GM23338 (cell line): Measurements from ENCODE around the gene PCTP. TPM values are rescaled to one million over a fixed set of nuclear protein-coding genes. Genes with fewer than 3 reads are reported as not detected.

ENCODE experiments used
- ATAC-seq: fragments of 200-7000 bp; cut with Tn5 transposase; 3 replicates; pipeline ENCODE4 v1.9.1; 2020
- DNase-seq: peaks from one replicate; pipeline ENCODE4 v3.0.0-alpha.2; 2015; ENCODE audit warnings: low spot score
- H2AFZ ChIP-seq: fragments of 200-600 bp; sonication (generic); 2 replicates; pipeline ENCODE4 v1.8.0; 2016; ENCODE audit warnings: antibody characterized with exemption, mild to moderate bottlenecking, moderate library complexity
- H3F3A ChIP-seq: fragments of 200-600 bp; sonication (generic); replicated peaks from 2 replicates; pipeline ENCODE4 v1.8.0; 2017; ENCODE audit warnings: antibody characterized with exemption, mixed run types, low read depth
- H3K27ac ChIP-seq: fragments of 200-600 bp; sonication (generic); 2 replicates; pipeline ENCODE4 v1.6.1; 2016; ENCODE audit warnings: low read depth
- H3K27me3 ChIP-seq: fragments of 200-600 bp; sonication (generic); 2 replicates; pipeline ENCODE4 v1.8.0; 2016; ENCODE audit warnings: mild to moderate bottlenecking, mixed run types, moderate library complexity; ENCODE audit not compliant: insufficient read depth
- H3K36me3 ChIP-seq: fragments of 200-600 bp; sonication (generic); 2 replicates; pipeline ENCODE4 v1.8.0; 2016; ENCODE audit warnings: mild to moderate bottlenecking; ENCODE audit not compliant: insufficient read depth
- H3K4me1 ChIP-seq: fragments of 200-600 bp; sonication (generic); 2 replicates; pipeline ENCODE4 v1.8.0; 2016; ENCODE audit warnings: mild to moderate bottlenecking, moderate library complexity; ENCODE audit not compliant: insufficient read depth
- H3K4me2 ChIP-seq: fragments of 200-600 bp; sonication (generic); 2 replicates; pipeline ENCODE4 v1.7.1; 2017; ENCODE audit warnings: mixed run types
- H3K4me3 ChIP-seq: fragments of 200-600 bp; sonication (generic); 2 replicates; pipeline ENCODE4 v1.6.1; 2016; ENCODE audit warnings: mixed run types
- H3K79me2 ChIP-seq: fragments of 200-600 bp; sonication (generic); replicated peaks from 2 replicates; pipeline ENCODE4 v1.8.0; 2017; ENCODE audit warnings: mild to moderate bottlenecking; ENCODE audit not compliant: insufficient read depth
- H3K9me2 ChIP-seq: fragments of 200-600 bp; sonication (generic); 2 replicates; pipeline ENCODE4 v1.8.0; 2017; ENCODE audit not compliant: insufficient read depth
- H4K20me1 ChIP-seq: fragments of 200-600 bp; sonication (generic); replicated peaks from 2 replicates; pipeline ENCODE4 v1.8.0; 2017; ENCODE audit warnings: mild to moderate bottlenecking; ENCODE audit not compliant: insufficient read depth
- H3K27ac Mint-ChIP-seq: 2 replicates; pipeline ENCODE4 v1.8.0; 2020; ENCODE audit warnings: inconsistent platforms, mild to moderate bottlenecking, moderate library complexity, mixed read lengths
- H3K27me3 Mint-ChIP-seq: 3 replicates; pipeline ENCODE4 v1.8.0; 2022; ENCODE audit warnings: low read depth, mild to moderate bottlenecking, moderate library complexity, mixed read lengths, inconsistent platforms; ENCODE audit not compliant: insufficient read depth, poor library complexity
- H3K36me3 Mint-ChIP-seq: 3 replicates; pipeline ENCODE4 v1.8.0; 2021; ENCODE audit warnings: low read depth, mild to moderate bottlenecking, inconsistent platforms, moderate library complexity, mixed read lengths
- H3K4me1 Mint-ChIP-seq: 3 replicates; pipeline ENCODE4 v1.8.0; 2020; ENCODE audit warnings: mild to moderate bottlenecking, inconsistent platforms, mixed read lengths
- H3K4me3 Mint-ChIP-seq: 3 replicates; pipeline ENCODE4 v1.8.0; 2021; ENCODE audit warnings: moderate library complexity, mild to moderate bottlenecking, inconsistent platforms, mixed read lengths
- H3K9me3 Mint-ChIP-seq: 3 replicates; pipeline ENCODE4 v1.8.0; 2020; ENCODE audit warnings: moderate library complexity, mild to moderate bottlenecking, inconsistent platforms, mixed read lengths
- CREB1 ChIP-seq: fragments of 250-450 bp; sonication (Bioruptor Pico); IDR thresholded peaks from 2 replicates; pipeline ENCODE4 v1.5.0; 2020; ENCODE audit warnings: low read depth, mild to moderate bottlenecking, moderate library complexity
- ETS1 ChIP-seq: IDR thresholded peaks from 2 replicates; pipeline ENCODE4 v1.6.1; 2016; ENCODE audit warnings: antibody characterized with exemption
- EZH2 ChIP-seq: fragments of 200-600 bp; sonication (generic); IDR thresholded peaks from one replicate; pipeline ENCODE4 v1.8.0; 2017; ENCODE audit warnings: antibody characterized with exemption, mild to moderate bottlenecking, low read depth; ENCODE audit not compliant: unreplicated experiment
- EZH2phosphoT487 ChIP-seq: fragments of 200-600 bp; sonication (generic); IDR thresholded peaks from one replicate; pipeline ENCODE4 v1.8.1; 2018; ENCODE audit warnings: antibody characterized with exemption; ENCODE audit not compliant: unreplicated experiment
- JUNB ChIP-seq: IDR thresholded peaks from one replicate; pipeline ENCODE4 v1.6.1; 2016; ENCODE audit warnings: antibody characterized with exemption; ENCODE audit not compliant: unreplicated experiment
- NANOG ChIP-seq: IDR thresholded peaks from 2 replicates; pipeline ENCODE4 v1.6.1; 2016; ENCODE audit warnings: antibody characterized with exemption, borderline replicate concordance
- POLR2AphosphoS5 ChIP-seq: IDR thresholded peaks from 2 replicates; pipeline ENCODE4 v1.6.1; 2016; ENCODE audit warnings: antibody characterized with exemption, low read depth
- REST ChIP-seq: IDR thresholded peaks from one replicate; pipeline ENCODE4 v1.6.1; 2018; ENCODE audit warnings: antibody characterized with exemption; ENCODE audit not compliant: unreplicated experiment
- STAT1 ChIP-seq: IDR thresholded peaks from one replicate; pipeline ENCODE4 v1.6.1; 2016; ENCODE audit warnings: antibody characterized with exemption; ENCODE audit not compliant: unreplicated experiment
- ZNF114 ChIP-seq: fragments of 250-450 bp; sonication (Bioruptor Pico); IDR thresholded peaks from 2 replicates; pipeline ENCODE4 v1.5.0; 2020; ENCODE audit warnings: mild to moderate bottlenecking, moderate library complexity
- ZNF331 ChIP-seq: fragments of 250-450 bp; sonication (Bioruptor Pico); IDR thresholded peaks from 2 replicates; pipeline ENCODE4 v1.5.0; 2020; ENCODE audit warnings: low read depth, mild to moderate bottlenecking, moderate library complexity
- ZNF462 ChIP-seq: fragments of 250-450 bp; sonication (Bioruptor Pico); IDR thresholded peaks from 2 replicates; pipeline ENCODE4 v1.5.0; 2020; ENCODE audit warnings: mild to moderate bottlenecking, moderate library complexity
- polyA plus RNA-seq: library from polyadenylated mRNA; unstranded; fragments of >200 nt; fragmentation: Nextera tagmentation; extraction: Ambion mirVana; gene quantifications from 2 replicates; pipeline ENCODE4 v1.2.1, GENCODE V29; 2016
- total RNA-seq: library from RNA; depleted of rRNA; stranded (reverse); fragments of >200 nt; shearing (Covaris generic); gene quantifications from 2 replicates; pipeline ENCODE4 v1.2.3, GENCODE V29; 2014

Gene PCTP
- total and polyA plus RNA-seq, 2 experiments from 2014 or later = 6.4 to 12.3 TPM

GRCh38 chr17:55768936-55769624 lies 18.2 kb downstream of the PCTP start:
- Mint-ChIP-seq H3K9me3 (no peaks in the 10 kb centered on the region), H3K4me3 (no peak overlapping the region), H3K4me1 (no peaks in the 10 kb centered on the region), H3K36me3 (peaks cover 7% of the 10 kb centered on the region; the same call in 2 of the 3 replicates), H3K27ac (no peak overlapping the region), H3K27me3 (peaks cover 6% of the 10 kb centered on the region)
- TF ChIP-seq JUNB = no peak
- no peak for TF ChIP-seq REST
- TF ChIP-seq ZNF462 = no peak
- no peak for TF ChIP-seq POLR2AphosphoS5
- no peak for TF ChIP-seq EZH2phosphoT487
- TF ChIP-seq CREB1 (CRISPR knock-in tag) = no peak
- TF ChIP-seq ZNF114 (CRISPR knock-in tag) = no peak
- TF ChIP-seq STAT1 = no peak
- no peak for TF ChIP-seq ETS1
- no peak for TF ChIP-seq NANOG
- no peak for TF ChIP-seq ZNF331 (CRISPR knock-in tag)
- TF ChIP-seq EZH2 = no peak
- Histone ChIP-seq H3K9me2 (no peaks in the 10 kb centered on the region), H3K4me3 (no peak overlapping the region), H3K4me1 (no peaks in the 10 kb centered on the region), H3K4me2 (no peak overlapping the region), H3K36me3 (no peaks in the 10 kb centered on the region), H3F3A (no peaks in the 10 kb centered on the region), H2AFZ (no peak overlapping the region), H3K27ac (no peak overlapping the region), H4K20me1 (no peaks in the 10 kb centered on the region), H3K79me2 (0 out of 2 replicates have a peak, but pooled peaks cover 4% of the 10 kb centered on the region), H3K27me3 (no peaks in the 10 kb centered on the region)
- DNase-seq (no peak), ATAC-seq (no peak)
